Measurements from ENCODE around the gene FHAD1.

The FHAD1 gene

DNA sequence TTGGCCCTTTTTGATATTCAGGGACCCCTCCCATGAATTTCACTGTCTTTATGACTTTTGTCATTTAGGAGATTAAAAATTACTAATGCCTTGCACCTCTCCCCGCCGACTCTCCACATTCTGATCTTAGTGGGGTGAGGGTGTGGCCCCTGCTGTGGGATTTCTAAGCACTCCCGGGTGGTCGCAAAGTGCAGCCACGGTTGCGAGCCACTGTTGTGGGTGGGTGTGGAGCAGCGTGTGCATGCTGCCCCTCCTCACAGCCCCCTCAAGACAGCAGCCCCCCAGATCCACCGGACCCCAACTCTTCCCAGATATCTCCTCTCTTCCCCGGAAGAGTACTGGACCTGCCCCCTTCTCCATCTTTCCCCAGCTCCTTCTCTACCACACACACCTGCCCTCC is 96.1 kb downstream of the FHAD1 start:
- H4K91ac ChIP-seq (ENCODE audit: low read length): no peak overlapping the region
- H3K4me2 ChIP-seq (ENCODE audit: low read length, poor library complexity, severe bottlenecking): no peak overlapping the region
- H4K8ac ChIP-seq (ENCODE audit: low read length): no peak overlapping the region
- no peaks in the 10 kb centered on the region for H3K79me1 ChIP-seq (replicated peaks; ENCODE audit: low read length, poor library complexity, severe bottlenecking)
- H2BK15ac ChIP-seq (ENCODE audit: low read depth, poor library complexity, severe bottlenecking): no peak overlapping the region
- H3K4me1 ChIP-seq (ENCODE audit: control insufficient read depth, insufficient read depth, low read depth, low read length): peaks cover 3% of the 10 kb centered on the region
- H2BK12ac ChIP-seq (ENCODE audit: low read length in 2 of 2): no peak overlapping the region
- H3K4ac ChIP-seq (ENCODE audit: low read depth in 1 of 2, low read length in 2 of 2): no peak overlapping the region
- H2BK5ac ChIP-seq (ENCODE audit: low read depth, low read length, poor library complexity, severe bottlenecking): no peak overlapping the region
- H3K9me3 ChIP-seq (ENCODE audit: control insufficient read depth, low read length): no peaks in the 10 kb centered on the region
- H3K9ac ChIP-seq (ENCODE audit: low read length): no peak overlapping the region
- 97% methylated on average over 9 of the region's 9 CpGs for WGBS
- no peak overlapping the region for H3K18ac ChIP-seq (ENCODE audit: low read depth in 1 of 2, low read length in 2 of 2)
- H3K4me3 ChIP-seq (ENCODE audit: insufficient read depth in 1 of 2, low read depth in 1 of 2, low read length in 2 of 2): no peak overlapping the region
- no peak overlapping the region for H2AK5ac ChIP-seq (ENCODE audit: low read length, severe bottlenecking)
- H3K14ac ChIP-seq (ENCODE audit: low read length in 2 of 2): no peak overlapping the region
- no peak overlapping the region for H3K23ac ChIP-seq (ENCODE audit: low read length in 2 of 2)
- H3K27me3 ChIP-seq (ENCODE audit: control insufficient read depth in 1 of 2, insufficient read depth in 1 of 2, low read length in 2 of 2): peaks cover 0 to 16% of the 10 kb centered on the region in 2 experiments
- H2AFZ ChIP-seq (ENCODE audit: low read depth, low read length): no peak overlapping the region
- H2BK120ac ChIP-seq (ENCODE audit: low read depth, low read length): no peak overlapping the region
- no peak overlapping the region for H3K27ac ChIP-seq (ENCODE audit: low read length, poor library complexity, severe bottlenecking)
- DNase-seq: no peak
- H3K36me3 ChIP-seq (ENCODE audit: control insufficient read depth in 1 of 2, insufficient read depth in 2 of 2, low read depth in 1 of 2, low read length in 2 of 2): no peaks in the 10 kb centered on the region

DNA sequence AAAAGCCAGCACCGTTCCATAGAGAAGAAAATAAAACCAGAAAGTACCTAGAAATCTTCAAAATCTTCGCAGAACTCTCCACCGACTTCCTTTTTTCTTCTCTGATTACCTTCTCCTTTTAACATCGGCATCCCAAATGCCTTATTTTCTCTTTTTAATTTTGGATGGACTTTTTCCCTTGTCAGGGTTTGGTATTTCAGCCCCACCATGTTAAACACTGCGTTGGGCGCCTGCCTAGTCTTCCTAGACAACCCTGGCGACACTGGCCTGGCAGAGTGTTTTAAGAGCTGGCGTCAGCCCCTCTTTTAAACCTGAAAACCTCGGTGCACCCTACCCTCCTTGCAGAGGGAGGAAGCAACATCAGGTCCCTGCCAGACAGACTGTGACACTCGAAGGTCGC is 96.7 kb downstream of the FHAD1 start:
- H3K9me3 ChIP-seq (ENCODE audit: control insufficient read depth, low read length): no peaks in the 10 kb centered on the region
- peaks cover 2% of the 10 kb centered on the region for H3K4me1 ChIP-seq (ENCODE audit: control insufficient read depth, insufficient read depth, low read depth, low read length)
- H3K4ac ChIP-seq (ENCODE audit: low read depth in 1 of 2, low read length in 2 of 2): no peak overlapping the region
- H4K8ac ChIP-seq (ENCODE audit: low read length): no peak overlapping the region
- H2BK5ac ChIP-seq (ENCODE audit: low read depth, low read length, poor library complexity, severe bottlenecking): no peak overlapping the region
- no peak overlapping the region for H4K91ac ChIP-seq (ENCODE audit: low read length)
- H2BK120ac ChIP-seq (ENCODE audit: low read depth, low read length): no peak overlapping the region
- H3K14ac ChIP-seq (ENCODE audit: low read length in 2 of 2): no peak overlapping the region
- H3K23ac ChIP-seq (ENCODE audit: low read length in 2 of 2): no peak overlapping the region
- peaks cover 0 to 16% of the 10 kb centered on the region in 2 experiments for H3K27me3 ChIP-seq (ENCODE audit: control insufficient read depth in 1 of 2, insufficient read depth in 1 of 2, low read length in 2 of 2)
- no peak overlapping the region for H2AFZ ChIP-seq (ENCODE audit: low read depth, low read length)
- H3K18ac ChIP-seq (ENCODE audit: low read depth in 1 of 2, low read length in 2 of 2): no peak overlapping the region
- no peaks in the 10 kb centered on the region for H3K79me1 ChIP-seq (replicated peaks; ENCODE audit: low read length, poor library complexity, severe bottlenecking)
- WGBS: 79% methylated on average over 11 of the region's 11 CpGs
- no peak for DNase-seq
- no peak overlapping the region for H3K4me3 ChIP-seq (ENCODE audit: insufficient read depth in 1 of 2, low read depth in 1 of 2, low read length in 2 of 2)
- H3K4me2 ChIP-seq (ENCODE audit: low read length, poor library complexity, severe bottlenecking): no peak overlapping the region
- no peak overlapping the region for H2BK12ac ChIP-seq (ENCODE audit: low read length in 2 of 2)
- H3K36me3 ChIP-seq (ENCODE audit: control insufficient read depth in 1 of 2, insufficient read depth in 2 of 2, low read depth in 1 of 2, low read length in 2 of 2): no peaks in the 10 kb centered on the region
- H3K9ac ChIP-seq (ENCODE audit: low read length): no peak overlapping the region
- H2BK15ac ChIP-seq (ENCODE audit: low read depth, poor library complexity, severe bottlenecking): no peak overlapping the region
- H2AK5ac ChIP-seq (ENCODE audit: low read length, severe bottlenecking): no peak overlapping the region
- H3K27ac ChIP-seq (ENCODE audit: low read length, poor library complexity, severe bottlenecking): no peak overlapping the region

DNA sequence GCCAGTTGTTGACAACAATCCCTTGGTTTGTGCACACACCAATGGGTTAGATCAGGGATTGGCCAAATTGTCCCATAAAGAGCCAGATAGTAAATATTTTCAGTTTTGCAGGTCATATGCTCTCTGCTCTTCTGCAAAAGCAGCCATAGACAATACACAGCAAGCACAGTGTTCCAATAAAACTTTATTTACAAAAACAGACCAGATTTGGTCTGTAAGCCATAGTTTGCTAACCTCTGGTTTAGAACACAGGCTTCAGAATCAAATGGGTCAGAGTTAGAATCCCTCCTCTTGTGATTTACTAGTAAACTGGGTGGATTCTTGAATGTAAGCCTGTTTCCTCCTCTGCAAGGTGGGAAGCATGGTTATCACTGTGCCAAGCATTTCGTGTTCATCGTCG is 97.4 kb downstream of the FHAD1 start:
- H2BK5ac ChIP-seq (ENCODE audit: low read depth, low read length, poor library complexity, severe bottlenecking): no peak overlapping the region
- WGBS: 96% methylated on average over 3 of the region's 3 CpGs
- H4K91ac ChIP-seq (ENCODE audit: low read length): no peak overlapping the region
- H2BK12ac ChIP-seq (ENCODE audit: low read length in 2 of 2): no peak overlapping the region
- H4K8ac ChIP-seq (ENCODE audit: low read length): no peak overlapping the region
- DNase-seq: no peak
- no peak overlapping the region for H3K9ac ChIP-seq (ENCODE audit: low read length)
- H3K18ac ChIP-seq (ENCODE audit: low read depth in 1 of 2, low read length in 2 of 2): no peak overlapping the region
- H3K79me1 ChIP-seq (replicated peaks; ENCODE audit: low read length, poor library complexity, severe bottlenecking): no peaks in the 10 kb centered on the region
- H3K14ac ChIP-seq (ENCODE audit: low read length in 2 of 2): no peak overlapping the region
- no peak overlapping the region for H3K4me2 ChIP-seq (ENCODE audit: low read length, poor library complexity, severe bottlenecking)
- H3K27me3 ChIP-seq (ENCODE audit: control insufficient read depth in 1 of 2, insufficient read depth in 1 of 2, low read length in 2 of 2): peaks cover 0 to 16% of the 10 kb centered on the region in 2 experiments
- no peak overlapping the region for H2AFZ ChIP-seq (ENCODE audit: low read depth, low read length)
- H2AK5ac ChIP-seq (ENCODE audit: low read length, severe bottlenecking): no peak overlapping the region
- H2BK120ac ChIP-seq (ENCODE audit: low read depth, low read length): no peak overlapping the region
- no peak overlapping the region for H3K4ac ChIP-seq (ENCODE audit: low read depth in 1 of 2, low read length in 2 of 2)
- no peak overlapping the region for H3K4me3 ChIP-seq (ENCODE audit: insufficient read depth in 1 of 2, low read depth in 1 of 2, low read length in 2 of 2)
- no peaks in the 10 kb centered on the region for H3K9me3 ChIP-seq (ENCODE audit: control insufficient read depth, low read length)
- no peaks in the 10 kb centered on the region for H3K36me3 ChIP-seq (ENCODE audit: control insufficient read depth in 1 of 2, insufficient read depth in 2 of 2, low read depth in 1 of 2, low read length in 2 of 2)
- no peak overlapping the region for H3K23ac ChIP-seq (ENCODE audit: low read length in 2 of 2)
- peaks cover 2% of the 10 kb centered on the region for H3K4me1 ChIP-seq (ENCODE audit: control insufficient read depth, insufficient read depth, low read depth, low read length)
- H3K27ac ChIP-seq (ENCODE audit: low read length, poor library complexity, severe bottlenecking): no peak overlapping the region
- H2BK15ac ChIP-seq (ENCODE audit: low read depth, poor library complexity, severe bottlenecking): no peak overlapping the region

DNA sequence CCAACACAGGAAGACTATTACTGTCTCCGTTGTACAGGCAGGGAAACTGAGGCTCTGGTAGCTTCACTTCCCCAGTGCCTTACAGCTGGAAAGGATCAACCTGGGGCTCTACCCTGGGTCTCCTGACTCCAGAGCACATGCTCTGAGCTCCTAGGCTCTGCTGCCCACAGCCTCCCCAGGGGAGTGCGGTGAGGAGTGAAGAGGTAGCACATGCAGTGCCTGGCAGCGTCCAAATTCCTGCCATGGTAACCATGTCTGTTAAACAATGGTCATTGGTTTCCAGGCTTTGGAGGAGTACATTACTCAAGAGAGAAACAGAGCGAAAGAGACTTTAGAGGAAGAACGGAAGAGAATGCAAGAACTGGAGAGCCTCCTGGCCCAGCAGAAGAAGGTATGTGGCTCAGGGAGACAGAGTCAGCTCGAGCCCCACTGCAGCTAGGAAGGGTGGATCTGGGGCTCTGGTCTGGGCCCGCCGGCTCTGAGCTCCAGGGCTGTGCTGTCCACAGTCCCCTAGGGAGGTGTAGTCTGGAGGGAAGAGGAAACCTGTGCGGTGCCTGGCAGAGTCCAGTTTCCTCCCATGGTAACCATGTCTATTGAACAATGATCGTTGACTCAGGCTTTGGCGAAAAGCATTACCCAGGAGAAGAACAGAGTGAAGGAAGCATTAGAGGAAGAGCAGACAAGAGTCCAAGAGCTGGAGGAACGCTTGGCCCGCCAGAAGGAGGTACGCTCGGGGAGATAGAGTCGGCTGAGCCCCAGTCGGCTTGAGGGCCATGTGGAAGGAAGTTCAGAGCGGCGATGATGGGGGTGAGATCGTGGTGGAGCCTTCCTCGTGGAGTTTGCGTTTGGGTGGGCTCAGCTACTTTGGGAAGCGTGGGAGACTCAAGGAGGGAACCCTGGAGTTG is 98.0 kb downstream of the FHAD1 start:
- Histone ChIP-seq H3K4ac (ENCODE audit: low read depth in 1 of 2, low read length in 2 of 2) (no peak overlapping the region), H3K23ac (ENCODE audit: low read length in 2 of 2) (no peak overlapping the region), H2BK15ac (ENCODE audit: low read depth, poor library complexity, severe bottlenecking) (no peak overlapping the region), H3K9me3 (ENCODE audit: control insufficient read depth, low read length) (no peaks in the 10 kb centered on the region), H3K79me1 (replicated peaks; ENCODE audit: low read length, poor library complexity, severe bottlenecking) (no peaks in the 10 kb centered on the region), H3K4me2 (ENCODE audit: low read length, poor library complexity, severe bottlenecking) (no peak overlapping the region), H3K27me3 (ENCODE audit: control insufficient read depth in 1 of 2, insufficient read depth in 1 of 2, low read length in 2 of 2) (peaks cover 0 to 16% of the 10 kb centered on the region in 2 experiments), H3K18ac (ENCODE audit: low read depth in 1 of 2, low read length in 2 of 2) (no peak overlapping the region), H2AK5ac (ENCODE audit: low read length, severe bottlenecking) (no peak overlapping the region), H2AFZ (ENCODE audit: low read depth, low read length) (no peak overlapping the region), H2BK12ac (ENCODE audit: low read length in 2 of 2) (no peak overlapping the region), H3K36me3 (ENCODE audit: control insufficient read depth in 1 of 2, insufficient read depth in 2 of 2, low read depth in 1 of 2, low read length in 2 of 2) (no peaks in the 10 kb centered on the region), H3K4me1 (ENCODE audit: control insufficient read depth, insufficient read depth, low read depth, low read length) (peaks cover 2% of the 10 kb centered on the region), H4K91ac (ENCODE audit: low read length) (no peak overlapping the region), H3K4me3 (ENCODE audit: insufficient read depth in 1 of 2, low read depth in 1 of 2, low read length in 2 of 2) (no peak overlapping the region), H2BK120ac (ENCODE audit: low read depth, low read length) (no peak overlapping the region), H3K14ac (ENCODE audit: low read length in 2 of 2) (no peak overlapping the region), H4K8ac (ENCODE audit: low read length) (no peak overlapping the region), H3K9ac (ENCODE audit: low read length) (no peak overlapping the region), H2BK5ac (ENCODE audit: low read depth, low read length, poor library complexity, severe bottlenecking) (no peak overlapping the region), H3K27ac (ENCODE audit: low read length, poor library complexity, severe bottlenecking) (no peak overlapping the region)
- no peak for DNase-seq
- WGBS: 91% methylated on average over 23 of the region's 23 CpGs

Data from mesenchymal stem cell (in vitro differentiated cells and primary cell).